ENCODE data around the gene CD79B. TPM values are rescaled to one million over a fixed set of nuclear protein-coding genes. Genes with fewer than 3 reads are reported as not detected.

The CD79B gene
- polyA plus RNA-seq (not detected in 2 replicates), polyA minus RNA-seq (not detected in 2 replicates)

- Histone ChIP-seq H3K9me2 (ENCODE audit: insufficient read depth, low read length) (no peaks in the 10 kb centered on the region), H3K9ac (ENCODE audit: low read length) (no peak within 1 kb of the TSS), H3F3A (ENCODE audit: insufficient read depth, low read length, poor library complexity, severe bottlenecking) (no peaks in the 10 kb centered on the region), H3K4me3 (ENCODE audit: low read length) (no peak within 1 kb of the TSS), H3K36me3 (ENCODE audit: insufficient read depth, low read length) (no peaks in the 10 kb centered on the region), H3K27me3 (ENCODE audit: insufficient read depth, low read depth, low read length) (no peaks in the 10 kb centered on the region), H2AFZ (ENCODE audit: low read depth, low read length) (no peak within 1 kb of the TSS), H3K79me2 (replicated peaks; ENCODE audit: insufficient read depth, low read length) (no peaks in the 10 kb centered on the region), H3K4me2 (ENCODE audit: low read length) (no peak within 1 kb of the TSS), H3K27ac (ENCODE audit: low read length) (no peak within 1 kb of the TSS), H3K9me3 (ENCODE audit: low read length) (no peaks in the 10 kb centered on the region), H4K20me1 (ENCODE audit: insufficient read depth) (no peaks in the 10 kb centered on the region)
- no peak for TF ChIP-seq EZH2 (IDR thresholded peaks at IDR 0.05; ENCODE audit: borderline replicate concordance, insufficient read depth, low read length, poor library complexity, severe bottlenecking)
- TF ChIP-seq POLR2AphosphoS5 (IDR thresholded peaks at IDR 0.05): no peak
- TF ChIP-seq, protein P1, sequence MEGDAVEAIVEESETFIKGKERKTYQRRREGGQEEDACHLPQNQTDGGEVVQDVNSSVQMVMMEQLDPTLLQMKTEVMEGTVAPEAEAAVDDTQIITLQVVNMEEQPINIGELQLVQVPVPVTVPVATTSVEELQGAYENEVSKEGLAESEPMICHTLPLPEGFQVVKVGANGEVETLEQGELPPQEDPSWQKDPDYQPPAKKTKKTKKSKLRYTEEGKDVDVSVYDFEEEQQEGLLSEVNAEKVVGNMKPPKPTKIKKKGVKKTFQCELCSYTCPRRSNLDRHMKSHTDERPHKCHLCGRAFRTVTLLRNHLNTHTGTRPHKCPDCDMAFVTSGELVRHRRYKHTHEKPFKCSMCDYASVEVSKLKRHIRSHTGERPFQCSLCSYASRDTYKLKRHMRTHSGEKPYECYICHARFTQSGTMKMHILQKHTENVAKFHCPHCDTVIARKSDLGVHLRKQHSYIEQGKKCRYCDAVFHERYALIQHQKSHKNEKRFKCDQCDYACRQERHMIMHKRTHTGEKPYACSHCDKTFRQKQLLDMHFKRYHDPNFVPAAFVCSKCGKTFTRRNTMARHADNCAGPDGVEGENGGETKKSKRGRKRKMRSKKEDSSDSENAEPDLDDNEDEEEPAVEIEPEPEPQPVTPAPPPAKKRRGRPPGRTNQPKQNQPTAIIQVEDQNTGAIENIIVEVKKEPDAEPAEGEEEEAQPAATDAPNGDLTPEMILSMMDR (IDR thresholded peaks at IDR 0.05; ENCODE audit: poor library complexity, severe bottlenecking): no peak
- no peak for TF ChIP-seq MXI1 (conservative IDR thresholded peaks at IDR 0.05; ENCODE audit: poor library complexity, severe bottlenecking)
- TF ChIP-seq RAD21 (conservative IDR thresholded peaks at IDR 0.05): no peak
- TF ChIP-seq EP300 (conservative IDR thresholded peaks at IDR 0.05; ENCODE audit: poor library complexity, severe bottlenecking): no peak
- TF ChIP-seq TAF1 (IDR thresholded peaks at IDR 0.05; ENCODE audit: low read depth): no peak
- TF ChIP-seq SMC3 (conservative IDR thresholded peaks at IDR 0.05; ENCODE audit: poor library complexity): no peak
- TF ChIP-seq, protein P2, sequence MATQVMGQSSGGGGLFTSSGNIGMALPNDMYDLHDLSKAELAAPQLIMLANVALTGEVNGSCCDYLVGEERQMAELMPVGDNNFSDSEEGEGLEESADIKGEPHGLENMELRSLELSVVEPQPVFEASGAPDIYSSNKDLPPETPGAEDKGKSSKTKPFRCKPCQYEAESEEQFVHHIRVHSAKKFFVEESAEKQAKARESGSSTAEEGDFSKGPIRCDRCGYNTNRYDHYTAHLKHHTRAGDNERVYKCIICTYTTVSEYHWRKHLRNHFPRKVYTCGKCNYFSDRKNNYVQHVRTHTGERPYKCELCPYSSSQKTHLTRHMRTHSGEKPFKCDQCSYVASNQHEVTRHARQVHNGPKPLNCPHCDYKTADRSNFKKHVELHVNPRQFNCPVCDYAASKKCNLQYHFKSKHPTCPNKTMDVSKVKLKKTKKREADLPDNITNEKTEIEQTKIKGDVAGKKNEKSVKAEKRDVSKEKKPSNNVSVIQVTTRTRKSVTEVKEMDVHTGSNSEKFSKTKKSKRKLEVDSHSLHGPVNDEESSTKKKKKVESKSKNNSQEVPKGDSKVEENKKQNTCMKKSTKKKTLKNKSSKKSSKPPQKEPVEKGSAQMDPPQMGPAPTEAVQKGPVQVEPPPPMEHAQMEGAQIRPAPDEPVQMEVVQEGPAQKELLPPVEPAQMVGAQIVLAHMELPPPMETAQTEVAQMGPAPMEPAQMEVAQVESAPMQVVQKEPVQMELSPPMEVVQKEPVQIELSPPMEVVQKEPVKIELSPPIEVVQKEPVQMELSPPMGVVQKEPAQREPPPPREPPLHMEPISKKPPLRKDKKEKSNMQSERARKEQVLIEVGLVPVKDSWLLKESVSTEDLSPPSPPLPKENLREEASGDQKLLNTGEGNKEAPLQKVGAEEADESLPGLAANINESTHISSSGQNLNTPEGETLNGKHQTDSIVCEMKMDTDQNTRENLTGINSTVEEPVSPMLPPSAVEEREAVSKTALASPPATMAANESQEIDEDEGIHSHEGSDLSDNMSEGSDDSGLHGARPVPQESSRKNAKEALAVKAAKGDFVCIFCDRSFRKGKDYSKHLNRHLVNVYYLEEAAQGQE (IDR thresholded peaks at IDR 0.05; ENCODE audit: borderline replicate concordance): no peak
Observed at GRCh38 chr17:63931981-63932561, at the start of gene CD79B. CD79B (minus strand) TSS chr17:63932331; CDS start chr17:63932261, 70 bp downstream.

DNA sequence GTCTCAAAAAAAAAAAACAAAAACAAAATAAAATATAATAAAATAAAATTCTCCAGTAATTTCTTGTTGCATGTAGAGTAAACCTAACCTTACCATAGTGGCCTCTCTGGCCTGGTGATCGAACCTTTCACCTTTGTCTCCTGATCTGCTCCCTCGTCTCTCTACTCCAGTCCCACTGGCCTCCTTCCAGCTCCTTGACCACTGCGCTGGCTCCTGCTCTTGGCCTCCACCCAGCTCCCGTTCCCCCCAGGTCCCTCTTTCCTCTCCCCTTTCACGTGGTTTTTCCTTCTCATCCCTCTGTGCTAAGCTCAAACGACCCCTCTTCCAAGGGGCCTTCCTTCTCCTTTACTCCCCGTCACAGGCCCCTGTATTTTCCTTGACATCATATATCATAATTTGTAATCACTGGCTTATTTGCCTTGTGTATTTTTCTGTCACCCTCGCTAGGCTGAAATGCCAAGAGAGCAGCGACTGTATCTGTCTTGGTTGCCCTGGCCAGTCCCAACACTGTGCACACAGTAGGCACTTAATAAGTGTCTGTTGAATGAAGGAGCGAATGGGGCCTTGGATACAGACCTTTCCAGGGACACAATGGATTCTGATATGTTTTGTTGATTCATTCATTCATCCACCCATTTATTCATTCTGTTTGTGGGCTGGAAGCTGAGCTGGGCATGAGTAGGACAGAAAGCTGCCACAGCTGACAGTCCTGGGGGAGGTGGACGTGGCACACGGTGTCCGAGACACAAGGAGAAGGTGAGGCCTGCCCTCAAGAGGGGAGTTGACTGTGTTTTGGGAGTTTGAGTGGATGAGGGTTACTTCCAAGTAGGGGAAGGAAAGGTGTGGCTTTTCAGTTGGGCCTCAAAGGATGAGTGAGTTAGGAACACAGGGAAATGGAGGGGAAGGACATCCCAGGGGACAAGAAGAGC lies 46.4 kb upstream of the CD79B start:
- Histone ChIP-seq H3K27me3 (ENCODE audit: insufficient read depth, low read depth, low read length) (no peaks in the 10 kb centered on the region), H2AFZ (ENCODE audit: low read depth, low read length) (no peak overlapping the region), H3K4me2 (ENCODE audit: low read length) (no peak overlapping the region), H3K79me2 (replicated peaks; ENCODE audit: insufficient read depth, low read length) (no peaks in the 10 kb centered on the region), H4K20me1 (ENCODE audit: insufficient read depth) (no peaks in the 10 kb centered on the region), H3K9ac (ENCODE audit: low read length) (no peak overlapping the region), H3K9me2 (ENCODE audit: insufficient read depth, low read length) (no peaks in the 10 kb centered on the region), H3K4me3 (ENCODE audit: low read length) (no peak overlapping the region), H3F3A (ENCODE audit: insufficient read depth, low read length, poor library complexity, severe bottlenecking) (no peaks in the 10 kb centered on the region), H3K36me3 (ENCODE audit: insufficient read depth, low read length) (no peaks in the 10 kb centered on the region), H3K27ac (ENCODE audit: low read length) (no peak overlapping the region), H3K9me3 (ENCODE audit: low read length) (no peaks in the 10 kb centered on the region)
- TF ChIP-seq TAF1 (IDR thresholded peaks at IDR 0.05; ENCODE audit: low read depth) (no peak), EZH2 (IDR thresholded peaks at IDR 0.05; ENCODE audit: borderline replicate concordance, insufficient read depth, low read length, poor library complexity, severe bottlenecking) (no peak), SMC3 (conservative IDR thresholded peaks at IDR 0.05; ENCODE audit: poor library complexity) (no peak), MXI1 (conservative IDR thresholded peaks at IDR 0.05; ENCODE audit: poor library complexity, severe bottlenecking) (no peak)

Measured in neural cell (in vitro differentiated cells).